Ovary (tissue), 3 donors: ENCODE measurements around the gene PRICKLE3.

Experiments used
- POLR2A ChIP-seq: fragments of 450-650 bp; IDR thresholded peaks from one replicate; pipeline ENCODE4 v1.6.1; 2017; ENCODE audit warnings: antibody characterized with exemption, mild to moderate bottlenecking, moderate library complexity
- TF ChIP-seq, protein P1 (sequence below), 3 donors: fragments of 450-650 bp in 2 of 3; fragments of 200-600 bp in 1 of 3; IDR thresholded peaks; one replicate each; pipeline versions ENCODE4 v1.5.1 to v1.8.0; 2016 to 2022; ENCODE audit warnings: antibody characterized with exemption in 3 of 3, mild to moderate bottlenecking in 1 of 3
- donor health status: DM: no; HTN: no; CAD: no.

DNA sequence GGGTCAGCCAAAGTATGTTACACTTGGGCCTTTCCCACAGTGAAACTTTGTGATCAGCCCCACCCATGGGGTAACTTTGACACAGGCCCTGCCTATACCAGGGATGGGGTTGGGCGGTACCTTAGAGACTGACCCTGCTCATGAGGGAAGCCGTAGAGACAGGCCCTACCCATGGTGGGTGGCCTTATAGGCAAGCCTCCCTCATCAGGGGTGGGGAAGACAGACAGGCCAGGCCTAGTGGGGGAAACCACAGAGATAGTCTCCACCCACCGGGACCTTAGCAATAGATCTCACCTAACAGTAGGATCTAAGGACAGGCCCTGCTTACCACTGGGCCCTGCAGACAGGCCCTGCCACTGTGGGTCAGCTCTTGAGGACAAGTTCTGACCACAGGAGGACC lies 7.6 kb downstream of the PRICKLE3 start:
- TF ChIP-seq, protein P1, sequence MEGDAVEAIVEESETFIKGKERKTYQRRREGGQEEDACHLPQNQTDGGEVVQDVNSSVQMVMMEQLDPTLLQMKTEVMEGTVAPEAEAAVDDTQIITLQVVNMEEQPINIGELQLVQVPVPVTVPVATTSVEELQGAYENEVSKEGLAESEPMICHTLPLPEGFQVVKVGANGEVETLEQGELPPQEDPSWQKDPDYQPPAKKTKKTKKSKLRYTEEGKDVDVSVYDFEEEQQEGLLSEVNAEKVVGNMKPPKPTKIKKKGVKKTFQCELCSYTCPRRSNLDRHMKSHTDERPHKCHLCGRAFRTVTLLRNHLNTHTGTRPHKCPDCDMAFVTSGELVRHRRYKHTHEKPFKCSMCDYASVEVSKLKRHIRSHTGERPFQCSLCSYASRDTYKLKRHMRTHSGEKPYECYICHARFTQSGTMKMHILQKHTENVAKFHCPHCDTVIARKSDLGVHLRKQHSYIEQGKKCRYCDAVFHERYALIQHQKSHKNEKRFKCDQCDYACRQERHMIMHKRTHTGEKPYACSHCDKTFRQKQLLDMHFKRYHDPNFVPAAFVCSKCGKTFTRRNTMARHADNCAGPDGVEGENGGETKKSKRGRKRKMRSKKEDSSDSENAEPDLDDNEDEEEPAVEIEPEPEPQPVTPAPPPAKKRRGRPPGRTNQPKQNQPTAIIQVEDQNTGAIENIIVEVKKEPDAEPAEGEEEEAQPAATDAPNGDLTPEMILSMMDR (IDR thresholded peaks at IDR 0.05) = no peak
- no peak for TF ChIP-seq POLR2A
